GM20000 (cell line): Measurements from ENCODE around the gene ANTXR1.
"Not testable (repeated sequence)": the region's sequence is repeated elsewhere in the genome, so short reads cannot be mapped to it uniquely, and the experiment has no call there.

Experiments used
- DNase-seq: peaks from one replicate; pipeline ENCODE4 v3.0.0; 2012; ENCODE audit warnings: low spot score
- TF ChIP-seq, protein P1 (sequence below): IDR thresholded peaks from 2 replicates; pipeline ENCODE4 v1.5.1; 2012; ENCODE audit warnings: mild to moderate bottlenecking, control low read depth; ENCODE audit errors: extremely low read depth, missing control alignments

ANTXR1 gene

DNA sequence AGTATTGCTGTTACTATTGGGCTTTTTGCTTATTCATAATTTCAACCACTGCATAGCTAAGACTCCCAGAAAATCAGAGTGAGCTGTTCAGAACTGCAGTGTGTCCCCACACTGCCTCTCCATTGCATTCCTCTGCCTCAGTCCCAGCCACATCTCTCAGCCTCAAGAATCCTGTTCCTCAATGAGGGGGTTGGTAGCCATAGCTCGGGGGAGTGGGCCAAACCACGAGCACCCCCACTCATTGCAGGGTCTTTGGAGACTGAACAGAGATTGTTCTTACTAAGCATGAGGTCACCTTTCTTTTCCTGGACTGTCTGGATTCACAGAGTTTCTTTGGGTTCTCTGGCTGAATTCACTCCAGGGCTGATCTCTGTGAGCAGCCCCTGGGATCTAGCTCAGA lies 213.0 kb downstream of the ANTXR1 start:
- TF ChIP-seq, protein P1, sequence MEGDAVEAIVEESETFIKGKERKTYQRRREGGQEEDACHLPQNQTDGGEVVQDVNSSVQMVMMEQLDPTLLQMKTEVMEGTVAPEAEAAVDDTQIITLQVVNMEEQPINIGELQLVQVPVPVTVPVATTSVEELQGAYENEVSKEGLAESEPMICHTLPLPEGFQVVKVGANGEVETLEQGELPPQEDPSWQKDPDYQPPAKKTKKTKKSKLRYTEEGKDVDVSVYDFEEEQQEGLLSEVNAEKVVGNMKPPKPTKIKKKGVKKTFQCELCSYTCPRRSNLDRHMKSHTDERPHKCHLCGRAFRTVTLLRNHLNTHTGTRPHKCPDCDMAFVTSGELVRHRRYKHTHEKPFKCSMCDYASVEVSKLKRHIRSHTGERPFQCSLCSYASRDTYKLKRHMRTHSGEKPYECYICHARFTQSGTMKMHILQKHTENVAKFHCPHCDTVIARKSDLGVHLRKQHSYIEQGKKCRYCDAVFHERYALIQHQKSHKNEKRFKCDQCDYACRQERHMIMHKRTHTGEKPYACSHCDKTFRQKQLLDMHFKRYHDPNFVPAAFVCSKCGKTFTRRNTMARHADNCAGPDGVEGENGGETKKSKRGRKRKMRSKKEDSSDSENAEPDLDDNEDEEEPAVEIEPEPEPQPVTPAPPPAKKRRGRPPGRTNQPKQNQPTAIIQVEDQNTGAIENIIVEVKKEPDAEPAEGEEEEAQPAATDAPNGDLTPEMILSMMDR: no peak
- DNase-seq: no peak

DNA sequence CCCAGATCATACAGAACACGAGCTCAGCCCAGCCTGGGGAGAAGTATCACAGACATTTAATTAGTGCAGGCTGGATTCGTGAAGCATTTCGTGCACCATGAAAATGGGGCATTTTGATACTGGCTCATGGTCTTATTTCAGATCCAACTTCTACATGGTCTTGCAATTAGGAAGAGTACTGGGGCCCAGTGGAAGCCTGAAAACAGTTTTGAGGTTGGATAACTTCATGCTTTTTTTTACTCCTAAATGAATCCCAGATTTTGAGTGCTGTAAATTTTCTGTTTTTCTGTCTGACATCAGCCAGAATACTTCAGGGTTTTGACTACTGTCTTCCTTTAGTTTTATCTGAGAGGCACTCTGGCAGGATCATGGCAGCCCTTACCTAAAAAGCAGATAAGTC lies 213.9 kb downstream of the ANTXR1 start:
- TF ChIP-seq, protein P1: no peak
- DNase-seq: no peak

DNA sequence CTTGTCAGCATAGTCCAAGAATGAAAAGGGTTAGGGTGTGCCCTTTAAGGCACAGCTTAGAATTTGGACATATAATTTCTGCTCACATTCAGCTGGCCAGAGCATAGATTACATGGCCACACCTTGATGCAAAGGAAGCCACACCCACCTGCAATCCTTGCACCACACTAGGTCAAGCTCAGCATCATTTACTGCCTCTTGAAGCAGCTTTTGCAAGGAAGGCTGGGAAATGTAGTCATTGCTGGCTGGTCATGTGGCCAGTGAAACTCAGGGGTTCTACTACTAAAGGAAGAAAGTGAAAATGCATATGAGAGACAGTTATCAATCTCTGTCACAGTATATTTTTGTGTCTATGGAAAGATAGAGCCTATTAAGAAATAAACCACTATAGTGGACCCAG lies 214.7 kb downstream of the ANTXR1 start:
- no peak for DNase-seq
- TF ChIP-seq, protein P1: no peak

DNA sequence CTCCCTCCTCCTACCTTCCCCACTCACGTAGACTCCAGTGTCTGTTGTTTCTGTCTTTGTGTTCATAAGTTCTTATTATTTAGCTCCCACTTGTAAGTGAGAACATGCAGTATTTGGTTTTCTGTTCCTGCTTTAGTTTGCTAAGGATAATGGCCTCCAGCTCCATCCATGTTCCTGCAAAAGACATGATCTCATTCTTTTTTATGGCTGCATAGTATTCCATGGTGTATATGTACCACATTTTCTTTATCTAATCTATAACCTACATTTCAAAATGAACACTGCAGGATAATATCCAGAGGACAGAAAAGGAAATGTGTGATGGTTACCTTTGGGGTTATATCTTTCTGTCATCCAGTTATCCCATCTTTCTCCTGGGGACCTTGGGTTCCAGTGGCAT lies 218.0 kb downstream of the ANTXR1 start:
- DNase-seq: not testable (repeated sequence)

DNA sequence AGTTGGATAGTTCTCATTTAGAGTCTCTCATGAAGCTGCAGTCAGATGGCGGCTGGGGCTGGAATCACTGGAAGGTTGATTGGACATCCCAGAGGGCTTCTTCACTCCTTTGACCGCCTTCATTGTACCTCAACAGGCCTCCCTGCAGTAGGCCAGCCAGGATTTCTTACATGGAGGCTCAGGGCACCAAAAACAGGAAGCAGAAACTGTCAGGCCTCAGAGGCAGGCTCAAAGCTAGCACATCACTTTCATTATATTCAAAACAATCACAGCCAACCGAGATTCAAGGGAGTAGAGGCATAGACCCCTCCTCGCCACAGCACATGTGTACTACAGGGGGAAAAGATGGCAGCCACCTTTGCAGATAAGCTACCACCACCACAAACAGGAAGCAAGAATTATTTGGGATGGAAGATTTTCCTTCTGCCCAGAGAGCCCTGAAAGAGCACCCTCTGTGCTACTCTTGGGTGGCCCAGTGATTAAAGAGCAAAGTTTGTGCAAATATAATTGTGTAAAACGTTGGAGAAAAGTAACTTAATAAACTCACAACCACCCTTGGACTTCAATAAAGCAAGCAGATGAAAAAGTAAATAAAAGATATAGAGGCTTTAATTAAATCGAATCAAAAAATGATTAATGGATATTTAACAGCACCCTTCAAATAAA lies 218.8 kb downstream of the ANTXR1 start:
- TF ChIP-seq, protein P1: no peak
- no peak for DNase-seq

DNA sequence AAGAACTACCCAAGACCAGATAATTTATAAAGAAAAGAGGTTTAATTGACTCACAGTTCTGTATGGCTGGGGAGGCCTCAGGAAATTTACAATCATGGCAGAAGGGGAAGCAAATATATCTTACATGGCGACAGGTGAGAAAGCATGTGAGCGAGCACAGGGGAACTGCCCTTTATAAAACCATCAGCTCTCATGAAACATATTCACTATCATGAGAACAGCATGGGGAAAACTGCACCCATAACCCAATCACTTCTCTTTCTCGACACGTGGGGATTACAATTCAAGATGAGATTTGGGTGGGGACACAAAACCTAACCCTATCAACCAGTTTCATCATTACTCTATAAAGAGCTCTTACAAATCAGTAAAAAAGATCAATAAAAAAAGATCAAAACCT lies 222.9 kb downstream of the ANTXR1 start:
- DNase-seq: not testable (repeated sequence)

DNA sequence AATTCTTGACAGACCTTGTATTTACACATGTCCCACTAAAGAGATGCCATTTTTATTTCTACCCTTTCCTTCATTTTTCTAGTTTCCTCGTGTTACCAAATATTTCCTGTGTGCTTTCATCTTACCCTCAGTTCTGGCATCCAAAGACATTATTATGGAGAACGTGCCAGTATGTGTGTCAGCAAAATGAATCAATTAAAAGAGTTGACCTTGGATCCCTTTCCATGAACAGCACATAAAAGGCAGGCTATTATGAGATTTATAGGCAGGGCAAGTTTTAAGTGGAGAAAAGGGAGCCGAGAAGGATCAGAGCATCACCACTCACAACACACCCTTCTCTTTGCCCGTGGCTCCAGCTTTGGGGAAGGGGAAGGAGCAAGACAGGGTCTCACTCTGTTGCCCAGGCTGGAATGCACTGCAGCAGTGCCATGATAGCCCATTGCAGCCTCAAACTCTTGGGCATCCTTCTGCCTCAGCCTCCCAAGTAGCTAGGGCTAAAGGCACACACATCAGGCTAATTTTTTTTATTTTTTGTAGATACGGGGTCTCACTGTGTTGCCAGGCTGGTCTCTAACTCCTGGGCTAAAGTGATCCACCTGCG lies 224.2 kb downstream of the ANTXR1 start:
- no peak for DNase-seq

DNA sequence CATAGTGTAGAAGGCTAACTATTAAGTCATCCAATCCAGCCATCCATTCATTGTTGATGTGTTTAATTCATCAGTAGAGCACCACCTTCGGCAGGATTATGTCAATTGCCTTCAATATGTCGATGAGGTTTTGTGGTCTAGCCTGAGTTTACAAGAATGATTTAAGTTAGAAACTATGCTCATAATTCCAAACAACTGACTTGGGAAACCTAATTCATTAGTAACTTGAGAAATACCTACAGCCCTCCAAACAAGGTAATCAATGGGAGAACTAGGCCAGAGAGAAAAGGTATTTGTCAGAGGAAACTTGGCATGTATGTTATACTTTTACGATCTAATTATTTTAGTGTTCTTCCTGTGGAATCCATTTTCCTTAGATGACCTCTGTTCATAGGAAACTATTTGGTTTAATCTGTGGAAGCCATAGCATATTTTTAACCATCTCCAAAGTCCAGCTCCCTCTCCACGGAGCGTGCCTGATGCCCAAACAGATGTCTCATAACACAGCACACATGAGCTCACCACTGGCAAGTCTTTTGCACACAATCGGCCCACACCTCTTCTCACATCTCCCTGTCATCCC lies 225.6 kb downstream of the ANTXR1 start:
- DNase-seq: no peak
- TF ChIP-seq, protein P1: no peak

More for the DNA sequence above, 224.2 kb downstream of the ANTXR1 start:
- TF ChIP-seq, protein P1: no peak
